Right atrium auricular region (tissue), 2 donors: ENCODE data around the gene PSRC1. TPM values are rescaled to one million over a fixed set of nuclear protein-coding genes. Genes with fewer than 3 reads are reported as not detected.
A peak's percentile ranks its signal among the peaks of the same experiment; 100 is the strongest.

Experiments
- DNase-seq: peaks from one replicate; pipeline ENCODE4 v3.0.0-alpha.2; 2019; ENCODE audit warnings: low spot score
- H3K27ac ChIP-seq, 2 donors: fragments of 200-600 bp; sonication (generic); 1 replicate in 1 of 2; 2 replicates in 1 of 2; pipeline ENCODE4 v1.5.1; 2016 to 2019
- H3K27me3 ChIP-seq, 2 donors: fragments of 200-600 bp; sonication (generic); one replicate each; pipeline versions ENCODE4 v1.5.1 to v1.6.0; 2017 to 2019
- H3K36me3 ChIP-seq: fragments of 200-600 bp; sonication (generic); one replicate; pipeline ENCODE4 v1.5.1; 2016
- H3K4me1 ChIP-seq, 2 donors: fragments of 200-600 bp; sonication (generic); one replicate each; pipeline versions ENCODE4 v1.5.1 to v1.6.0; 2017 to 2019
- H3K4me3 ChIP-seq, 2 donors: fragments of 200-600 bp; sonication (generic); 1 replicate in 1 of 2; 2 replicates in 1 of 2; pipeline ENCODE4 v1.5.1; 2017 to 2019; ENCODE audit warnings: mild to moderate bottlenecking in 1 of 2, moderate library complexity in 1 of 2
- H3K9me3 ChIP-seq, 2 donors: fragments of 200-600 bp; sonication (generic); one replicate each; pipeline ENCODE4 v1.5.1; 2019
- CTCF ChIP-seq, 2 donors: fragments of 200-600 bp; sonication (generic); IDR thresholded peaks; one replicate each; pipeline ENCODE4 v1.5.1; 2019; ENCODE audit warnings: antibody characterized with exemption in 2 of 2
- total RNA-seq, 2 donors: library from RNA; depleted of rRNA; stranded (reverse); fragments of >200 nt; gene quantifications; one replicate each; pipeline ENCODE4 v1.1.0, GENCODE V29; 2016

PSRC1 gene
- total RNA-seq, 2 donors from 2014 or later = 2.2 to 2.4 TPM

- peaks cover 0 to 22% of the 10 kb centered on the region in 2 donors for H3K4me1 ChIP-seq
- no peak for DNase-seq
- peak overlapping the region in 1 of 2 donors; percentile 24 for H3K27ac ChIP-seq
- no peak overlapping the region for H3K4me3 ChIP-seq
- TF ChIP-seq CTCF (IDR thresholded peaks at IDR 0.05) = no peak
- H3K27me3 ChIP-seq = no peaks in the 10 kb centered on the region
- peaks cover 19% of the 10 kb centered on the region for H3K36me3 ChIP-seq
- H3K9me3 ChIP-seq = no peaks in the 10 kb centered on the region
Measured at GRCh38 chr1:109241841-109242345, 41.1 kb downstream of the PSRC1 start.

GRCh38 chr1:109241344-109241743, 41.6 kb downstream of the PSRC1 start:
- no peaks in the 10 kb centered on the region for H3K9me3 ChIP-seq
- no peak overlapping the region for H3K4me3 ChIP-seq
- H3K27me3 ChIP-seq = no peaks in the 10 kb centered on the region
- H3K36me3 ChIP-seq = peaks cover 24% of the 10 kb centered on the region
- H3K27ac ChIP-seq = peak overlapping the region in 1 of 2 donors; percentile 63
- no peak for DNase-seq
- TF ChIP-seq CTCF (IDR thresholded peaks at IDR 0.05) = no peak
- peaks cover 0 to 22% of the 10 kb centered on the region in 2 donors for H3K4me1 ChIP-seq

- Histone ChIP-seq H3K27me3 (no peaks in the 10 kb centered on the region), H3K4me3 (peak overlapping the region in 1 of 2 donors; percentile 5), H3K27ac (peak overlapping the region; percentile 47 to 63), H3K4me1 (peaks cover 0 to 22% of the 10 kb centered on the region in 2 donors), H3K36me3 (peaks cover 33% of the 10 kb centered on the region), H3K9me3 (no peaks in the 10 kb centered on the region)
- DNase-seq = peak; percentile 65
- no peak for TF ChIP-seq CTCF (IDR thresholded peaks at IDR 0.05)
Measured at GRCh38 chr1:109240158-109241152, 42.5 kb downstream of the PSRC1 start.

- Histone ChIP-seq H3K27ac (peak overlapping the region in 1 of 2 donors; percentile 63), H3K36me3 (peaks cover 42% of the 10 kb centered on the region), H3K4me1 (peaks cover 0 to 22% of the 10 kb centered on the region in 2 donors), H3K4me3 (no peak overlapping the region), H3K9me3 (no peaks in the 10 kb centered on the region), H3K27me3 (no peaks in the 10 kb centered on the region)
- TF ChIP-seq CTCF (IDR thresholded peaks at IDR 0.05) = peak in 1 of 2 donors; percentile 54
- peak; percentile 56 for DNase-seq
Measured at GRCh38 chr1:109239409-109240068, 43.4 kb downstream of the PSRC1 start.

- H3K27ac ChIP-seq = peak overlapping the region in 1 of 2 donors; percentile 63
- H3K27me3 ChIP-seq = no peaks in the 10 kb centered on the region
- H3K9me3 ChIP-seq = no peaks in the 10 kb centered on the region
Measured at GRCh38 chr1:109239047-109239408, 43.9 kb downstream of the PSRC1 start.

More at GRCh38 chr1:109239047-109239408, 43.9 kb downstream of the PSRC1 start:
- Histone ChIP-seq H3K4me3 (no peak overlapping the region), H3K4me1 (peaks cover 0 to 22% of the 10 kb centered on the region in 2 donors), H3K36me3 (peaks cover 48% of the 10 kb centered on the region)
- TF ChIP-seq CTCF (IDR thresholded peaks at IDR 0.05) = no peak
- peak; percentile 36 for DNase-seq
